Urinary bladder (tissue), 4 donors: ENCODE results near the gene PTPRN2. TPM values are rescaled to one million over a fixed set of nuclear protein-coding genes. Genes with fewer than 3 reads are reported as not detected.
"Not testable (repeated sequence)": the region's sequence is repeated elsewhere in the genome, so short reads cannot be mapped to it uniquely, and the experiment has no call there.

Experiments
- DNase-seq: peaks from one replicate; pipeline ENCODE4 v3.0.0-alpha.2; 2015; ENCODE audit errors: extremely low spot score
- H3K27ac ChIP-seq: one replicate; pipeline ENCODE4 v1.5.1; 2013; ENCODE audit warnings: low read depth, mild to moderate bottlenecking, moderate library complexity
- H3K36me3 ChIP-seq: one replicate; pipeline ENCODE4 v1.6.1; 2013; ENCODE audit warnings: mild to moderate bottlenecking, moderate library complexity; ENCODE audit not compliant: insufficient read depth
- H3K4me1 ChIP-seq: one replicate; pipeline ENCODE4 v1.6.1; 2013; ENCODE audit warnings: mild to moderate bottlenecking, moderate library complexity; ENCODE audit not compliant: insufficient read depth
- H3K4me3 ChIP-seq: one replicate; pipeline ENCODE4 v1.5.1; 2013; ENCODE audit warnings: low read depth, low read length
- WGBS: extraction: QIAGEN DNeasy Blood & Tissue Kit; methylation state at CpG from one replicate; pipeline ENCODE4 v1.1.7; 2013; 5-methylcytosine and 5-hydroxymethylcytosine counted together
- polyA plus RNA-seq: library from polyadenylated mRNA; stranded (reverse); fragments of 200-250 nt; gene quantifications from one replicate; pipeline ENCODE4 v1.2.3, GENCODE V29; 2013
- total RNA-seq: library from RNA; depleted of rRNA; stranded (reverse); fragments of >200 nt; gene quantifications from one replicate; pipeline ENCODE4 v1.2.3, GENCODE V29; 2014
- donor health status: healthy with polysubstance abuse.
- donor health status: healthy.

The PTPRN2 gene
- total and polyA plus RNA-seq, 2 donors, result 2.8 to 4.4 TPM

- 89% methylated on average over 15 of the region's 22 CpGs for WGBS
- no peak for DNase-seq
- Histone ChIP-seq H3K36me3 (no peaks in the 10 kb centered on the region), H3K4me3 (no peak overlapping the region), H3K4me1 (no peaks in the 10 kb centered on the region), H3K27ac (no peak overlapping the region)
Observed at GRCh38 chr7:158275711-158276413, 311.8 kb downstream of the PTPRN2 start.

DNA sequence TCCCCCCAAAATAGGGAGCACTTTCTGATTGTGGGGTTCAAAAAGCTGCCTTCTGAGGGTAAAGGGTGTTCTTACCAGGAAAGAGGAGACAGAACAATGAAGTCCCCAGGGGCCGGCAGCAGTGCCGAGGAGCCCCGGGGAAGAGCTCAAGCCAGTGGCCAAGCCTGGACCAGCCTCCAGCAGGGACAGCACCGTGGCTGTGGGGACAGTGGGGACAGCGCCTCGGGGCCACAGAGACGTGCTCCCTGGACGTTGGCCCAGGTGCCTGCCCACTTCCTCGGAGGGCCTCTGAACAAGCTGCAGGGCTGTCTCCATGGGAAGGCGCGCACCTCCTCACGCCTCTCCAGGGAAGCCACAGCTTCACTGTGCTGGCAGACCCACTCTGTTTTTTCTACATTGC, 312.6 kb downstream of the PTPRN2 start:
- Histone ChIP-seq H3K36me3 (no peaks in the 10 kb centered on the region), H3K4me3 (no peak overlapping the region), H3K27ac (no peak overlapping the region), H3K4me1 (no peaks in the 10 kb centered on the region)
- no peak for DNase-seq
- 82% methylated on average over 12 of the region's 12 CpGs for WGBS

- H3K4me1 ChIP-seq, result no peaks in the 10 kb centered on the region
- DNase-seq, result no peak
- WGBS, result 88% methylated on average over 21 of the region's 21 CpGs
- no peak overlapping the region for H3K4me3 ChIP-seq
- no peaks in the 10 kb centered on the region for H3K36me3 ChIP-seq
- H3K27ac ChIP-seq, result no peak overlapping the region
Observed at GRCh38 chr7:158274404-158274811, 313.2 kb downstream of the PTPRN2 start.

DNA sequence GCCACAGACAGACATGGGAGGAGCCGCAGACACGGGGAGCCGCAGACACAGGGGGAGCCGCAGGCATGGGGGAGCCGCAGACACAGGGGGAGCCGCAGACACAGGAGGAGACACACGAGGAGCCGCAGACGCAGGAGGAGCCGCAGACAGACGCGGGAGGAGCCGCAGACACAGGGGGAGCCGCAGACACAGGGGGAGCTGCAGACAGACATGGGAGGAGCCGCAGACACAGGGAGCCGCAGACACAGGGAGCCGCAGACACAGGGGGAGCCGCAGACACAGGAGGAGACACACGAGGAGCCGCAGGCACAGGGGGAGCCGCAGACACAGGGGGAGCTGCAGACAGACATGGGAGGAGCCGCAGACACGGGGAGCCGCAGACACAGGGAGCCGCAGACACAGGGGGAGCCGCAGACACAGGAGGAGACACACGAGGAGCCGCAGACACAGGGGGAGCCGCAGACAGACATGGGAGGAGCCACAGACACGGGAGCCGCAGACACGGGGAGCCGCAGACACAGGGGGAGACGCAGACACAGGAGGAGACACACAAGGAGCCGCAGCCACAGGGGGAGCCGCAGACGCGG, 313.8 kb downstream of the PTPRN2 start:
- not testable (repeated sequence) for H3K4me1 ChIP-seq, H3K36me3 ChIP-seq, H3K27ac ChIP-seq, H3K4me3 ChIP-seq, DNase-seq
- WGBS, result 95% methylated on average over 38 of the region's 38 CpGs

DNA sequence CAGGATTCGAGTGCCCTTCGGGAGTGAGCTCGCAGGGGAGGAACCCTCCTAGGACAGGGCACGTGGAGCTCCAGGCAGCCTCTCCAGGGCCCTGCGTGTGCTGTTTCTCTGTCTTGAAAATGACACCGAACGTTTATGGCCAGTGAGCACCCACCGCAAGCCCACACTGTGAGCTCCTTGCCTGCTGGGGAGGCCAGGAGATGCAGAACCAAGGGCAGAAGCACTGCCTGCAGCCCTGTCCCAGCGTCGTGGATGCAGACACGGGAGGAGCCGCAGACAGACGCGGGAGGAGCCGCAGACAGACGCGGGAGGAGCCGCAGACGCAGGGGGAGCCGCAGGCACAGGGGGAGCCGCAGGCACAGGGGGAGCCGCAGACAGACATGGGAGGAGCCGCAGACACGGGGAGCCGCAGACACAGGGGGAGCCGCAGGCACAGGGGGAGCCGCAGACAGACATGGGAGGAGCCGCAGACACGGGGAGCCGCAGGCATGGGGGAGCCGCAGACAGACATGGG, 314.4 kb downstream of the PTPRN2 start:
- Histone ChIP-seq H3K36me3 (no peaks in the 10 kb centered on the region), H3K4me3 (no peak overlapping the region), H3K4me1 (no peaks in the 10 kb centered on the region), H3K27ac (no peak overlapping the region)
- 94% methylated on average over 31 of the region's 31 CpGs for WGBS
- DNase-seq, result no peak

GRCh38 chr7:158272509-158273137, 315.0 kb downstream of the PTPRN2 start:
- Histone ChIP-seq H3K36me3 (no peaks in the 10 kb centered on the region), H3K4me1 (no peaks in the 10 kb centered on the region), H3K27ac (no peak overlapping the region), H3K4me3 (no peak overlapping the region)
- no peak for DNase-seq
- WGBS, result 94% methylated on average over 15 of the region's 15 CpGs

DNA sequence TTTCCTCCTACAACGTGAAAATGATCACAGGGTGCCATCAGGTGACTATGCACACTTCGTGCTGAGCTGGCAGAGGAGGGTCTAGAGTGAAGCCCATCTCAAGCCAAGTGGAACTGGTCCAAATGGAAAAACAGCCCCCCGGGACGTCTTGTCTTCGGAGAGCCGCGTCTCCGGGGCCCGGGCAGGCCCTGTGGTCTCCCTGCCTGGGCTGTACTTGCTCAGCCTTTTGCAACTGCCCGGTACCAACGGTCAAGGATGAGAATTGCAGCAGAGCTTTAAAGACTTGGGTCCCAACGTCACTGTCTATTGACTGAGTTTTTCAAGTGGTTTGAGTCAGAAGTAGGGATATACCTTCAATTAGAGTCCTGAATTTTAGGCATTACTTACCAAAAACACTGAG, 315.5 kb downstream of the PTPRN2 start:
- 91% methylated on average over 12 of the region's 12 CpGs for WGBS
- DNase-seq, result no peak
- Histone ChIP-seq H3K27ac (no peak overlapping the region), H3K36me3 (no peaks in the 10 kb centered on the region), H3K4me3 (no peak overlapping the region), H3K4me1 (no peaks in the 10 kb centered on the region)

- Histone ChIP-seq H3K4me1 (no peaks in the 10 kb centered on the region), H3K27ac (no peak overlapping the region), H3K36me3 (no peaks in the 10 kb centered on the region), H3K4me3 (no peak overlapping the region)
- DNase-seq, result no peak
- WGBS, result 89% methylated on average over 11 of the region's 11 CpGs
Observed at GRCh38 chr7:158271646-158272045, 316.0 kb downstream of the PTPRN2 start.

GRCh38 chr7:158270856-158271413, 316.7 kb downstream of the PTPRN2 start:
- WGBS, result 93% methylated on average over 9 of the region's 9 CpGs
- no peak overlapping the region for H3K27ac ChIP-seq
- no peak for DNase-seq
- H3K4me1 ChIP-seq, result no peaks in the 10 kb centered on the region
- no peak overlapping the region for H3K4me3 ChIP-seq
- H3K36me3 ChIP-seq, result no peaks in the 10 kb centered on the region

DNA sequence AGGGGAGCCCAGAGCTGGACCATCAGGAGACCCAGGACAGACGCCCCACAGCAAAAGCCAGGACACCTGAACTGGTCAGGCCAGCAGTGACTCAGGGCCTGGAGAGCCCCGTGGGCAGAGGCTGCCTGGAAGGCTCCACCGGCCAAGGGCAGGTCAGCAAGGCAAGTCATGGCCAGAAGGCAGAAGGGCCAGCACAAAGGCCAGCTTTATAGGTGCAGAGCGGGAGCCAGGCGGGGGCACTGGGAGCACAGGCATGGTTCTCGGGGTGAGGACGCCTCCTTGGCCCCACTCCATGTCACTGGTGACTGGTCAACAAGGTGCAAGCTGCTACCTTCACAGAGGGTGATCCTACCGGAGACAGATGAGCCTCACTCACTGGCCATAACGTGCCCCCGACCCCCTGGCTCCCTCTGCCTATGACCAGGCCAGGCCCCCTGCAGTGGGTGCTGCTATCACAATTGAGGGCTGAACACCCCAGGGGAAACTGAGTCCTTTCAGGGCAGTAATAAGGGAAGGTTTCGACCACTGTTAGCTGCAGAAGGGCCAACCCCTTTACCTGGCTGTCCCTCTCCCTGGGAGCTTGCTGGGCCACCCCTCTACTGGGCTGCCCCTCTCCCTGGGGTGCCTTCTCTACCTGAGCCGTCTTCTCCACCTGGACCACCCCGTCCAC, 317.4 kb downstream of the PTPRN2 start:
- WGBS, result 91% methylated on average over 13 of the region's 13 CpGs
- no peak for DNase-seq
- Histone ChIP-seq H3K27ac (no peak overlapping the region), H3K4me3 (no peak overlapping the region), H3K4me1 (no peaks in the 10 kb centered on the region), H3K36me3 (no peaks in the 10 kb centered on the region)

DNA sequence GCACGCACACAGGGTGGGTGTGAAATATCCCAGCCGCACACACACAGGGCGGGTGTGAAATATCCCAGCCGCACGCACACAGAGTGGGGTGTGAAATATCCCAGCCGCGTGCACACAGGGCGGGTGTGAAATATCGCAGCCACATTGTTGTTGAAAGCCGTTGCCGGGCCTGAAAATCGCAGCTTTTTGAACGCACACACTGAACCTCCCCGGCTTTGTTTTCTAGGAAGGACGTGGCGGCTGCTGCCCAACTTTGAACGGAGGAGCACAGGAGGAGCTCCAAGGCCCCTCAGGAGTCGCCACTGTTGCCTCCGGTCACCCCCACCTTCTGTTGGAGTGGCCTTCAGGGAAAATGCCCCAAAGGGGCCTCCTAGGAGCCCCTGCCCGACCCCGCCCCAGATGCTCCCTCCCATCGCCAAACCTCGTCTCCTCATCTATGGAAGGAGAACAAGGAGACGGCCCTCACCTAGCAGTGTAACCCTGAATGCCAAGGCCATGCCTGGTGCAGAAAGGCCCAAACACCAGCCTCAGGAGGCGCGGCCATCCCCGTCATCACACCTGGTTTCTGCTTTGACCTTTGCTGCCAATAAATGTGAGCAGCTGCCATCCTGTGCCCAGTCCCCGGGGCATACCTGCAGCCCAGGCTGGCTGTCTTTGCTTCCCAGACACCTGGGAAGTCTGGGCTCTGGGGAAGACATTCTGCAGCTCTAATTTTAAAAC, 318.6 kb downstream of the PTPRN2 start:
- Histone ChIP-seq H3K4me3 (no peak overlapping the region), H3K4me1 (no peaks in the 10 kb centered on the region), H3K27ac (no peak overlapping the region), H3K36me3 (no peaks in the 10 kb centered on the region)
- no peak for DNase-seq
- 85% methylated on average over 28 of the region's 28 CpGs for WGBS

GRCh38 chr7:158267742-158268435, 319.7 kb downstream of the PTPRN2 start:
- Histone ChIP-seq H3K4me3 (no peak overlapping the region), H3K4me1 (no peaks in the 10 kb centered on the region), H3K27ac (no peak overlapping the region), H3K36me3 (no peaks in the 10 kb centered on the region)
- WGBS, result 90% methylated on average over 29 of the region's 29 CpGs
- no peak for DNase-seq
